SK-N-MC (cell line): ENCODE measurements around the gene PITPNC1.

Source experiments
- EZH2 ChIP-seq: fragments of 200-600 bp; sonication (generic); IDR thresholded peaks from one replicate; pipeline ENCODE4 v1.6.1; 2017; ENCODE audit warnings: antibody characterized with exemption
- POLR2AphosphoS5 ChIP-seq: IDR thresholded peaks from 2 replicates; pipeline ENCODE4 v1.6.1; 2012; ENCODE audit warnings: mild to moderate bottlenecking, low read depth, low read length, borderline replicate concordance

DNA sequence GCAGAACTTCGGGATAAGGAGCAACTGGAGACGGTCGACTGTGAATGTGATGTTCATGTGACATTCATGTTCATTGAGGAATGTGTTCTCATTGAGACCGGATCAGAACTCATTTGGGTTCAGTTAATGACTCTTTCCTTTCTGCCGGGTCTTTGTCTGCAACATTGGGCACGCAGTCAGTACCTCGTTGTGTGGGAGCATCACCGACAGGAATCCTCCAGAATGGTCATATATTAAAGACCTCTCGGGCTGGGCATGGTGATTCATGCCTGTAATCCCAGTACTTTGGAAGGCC, 144.6 kb downstream of the PITPNC1 start:
- no peak for TF ChIP-seq EZH2
- TF ChIP-seq POLR2AphosphoS5: no peak
